RWPE2 (cell line): ENCODE results near the gene SULF2.

Experiments
- ATAC-seq: fragments of 200-7000 bp; cut with Tn5 transposase; 3 replicates; pipeline ENCODE4 v1.9.1; 2021; ENCODE audit warnings: low read depth
- DNase-seq: peaks from one replicate; pipeline ENCODE4 v3.0.0-alpha.2; 2020; ENCODE audit warnings: low spot score
- H3K27ac ChIP-seq: fragments of 450-650 bp; 2 replicates; pipeline ENCODE4 v1.5.1; 2017; ENCODE audit warnings: mild to moderate bottlenecking; ENCODE audit not compliant: poor library complexity, severe bottlenecking
- H3K27me3 ChIP-seq: fragments of 250-450 bp; sonication (Bioruptor Pico); 2 replicates; pipeline ENCODE4 v1.5.1; 2021; ENCODE audit warnings: mild to moderate bottlenecking, moderate library complexity; ENCODE audit not compliant: insufficient read depth, poor library complexity, severe bottlenecking
- H3K36me3 ChIP-seq: fragments of 250-450 bp; sonication (Bioruptor Pico); 2 replicates; pipeline ENCODE4 v1.5.1; 2020; ENCODE audit warnings: low read depth, mild to moderate bottlenecking, moderate library complexity
- H3K4me1 ChIP-seq: fragments of 250-450 bp; sonication (Bioruptor Pico); 2 replicates; pipeline ENCODE4 v1.5.1; 2021; ENCODE audit warnings: mild to moderate bottlenecking, moderate library complexity; ENCODE audit not compliant: insufficient read depth, poor library complexity, severe bottlenecking
- H3K4me3 ChIP-seq: fragments of 250-450 bp; sonication (Bioruptor Pico); 2 replicates; pipeline ENCODE4 v1.5.1; 2021; ENCODE audit warnings: mild to moderate bottlenecking, moderate library complexity; ENCODE audit not compliant: severe bottlenecking
- H3K9me3 ChIP-seq: fragments of 250-450 bp; sonication (Bioruptor Pico); 2 replicates; pipeline ENCODE4 v1.5.1; 2021; ENCODE audit warnings: mild to moderate bottlenecking, moderate library complexity; ENCODE audit not compliant: severe bottlenecking
- CTCF ChIP-seq: fragments of 450-650 bp; IDR thresholded peaks from one replicate; pipeline ENCODE4 v1.5.1; 2017; ENCODE audit warnings: mild to moderate bottlenecking, moderate library complexity; ENCODE audit not compliant: poor library complexity, severe bottlenecking

The SULF2 gene

GRCh38 chr20:47667531-47668312, 117.6 kb downstream of the SULF2 start:
- Histone ChIP-seq H3K27me3 (no peaks in the 10 kb centered on the region), H3K4me1 (peaks cover 17% of the 10 kb centered on the region), H3K27ac (no peak overlapping the region), H3K4me3 (no peak overlapping the region), H3K9me3 (no peaks in the 10 kb centered on the region), H3K36me3 (peaks cover 65% of the 10 kb centered on the region)
- peak; percentile 72 for DNase-seq
- no peak for TF ChIP-seq CTCF
- ATAC-seq = no peak

- DNase-seq (peak; percentile 77), ATAC-seq (no peak)
- Histone ChIP-seq H3K27ac (no peak overlapping the region), H3K36me3 (peaks cover 65% of the 10 kb centered on the region), H3K27me3 (no peaks in the 10 kb centered on the region), H3K4me3 (no peak overlapping the region), H3K9me3 (no peaks in the 10 kb centered on the region), H3K4me1 (peaks cover 17% of the 10 kb centered on the region)
- TF ChIP-seq CTCF = no peak
Measured at GRCh38 chr20:47667086-47667485, 118.2 kb downstream of the SULF2 start.

GRCh38 chr20:47666304-47666703, 119.0 kb downstream of the SULF2 start:
- H3K27me3 ChIP-seq = no peaks in the 10 kb centered on the region
- peaks cover 17% of the 10 kb centered on the region for H3K4me1 ChIP-seq
- ATAC-seq = no peak
- no peak overlapping the region for H3K4me3 ChIP-seq
- TF ChIP-seq CTCF = no peak
- H3K9me3 ChIP-seq = no peaks in the 10 kb centered on the region
- peaks cover 65% of the 10 kb centered on the region for H3K36me3 ChIP-seq
- peak; percentile 82 for DNase-seq
- H3K27ac ChIP-seq = peak overlapping the region; percentile 61

- DNase-seq = peak; percentile 99
- Histone ChIP-seq H3K9me3 (no peaks in the 10 kb centered on the region), H3K27ac (peak overlapping the region; percentile 61), H3K36me3 (peaks cover 69% of the 10 kb centered on the region), H3K4me1 (peaks cover 17% of the 10 kb centered on the region), H3K27me3 (no peaks in the 10 kb centered on the region), H3K4me3 (no peak overlapping the region)
- ATAC-seq = peak; percentile 83
- peak; percentile 41 for TF ChIP-seq CTCF
Measured at GRCh38 chr20:47665221-47665991, 119.9 kb downstream of the SULF2 start.
